GM12875 (cell line): ENCODE data around the gene TMPRSS6.

Source experiments
- H3K4me3 ChIP-seq: one replicate; pipeline ENCODE4 v1.5.1; 2011; ENCODE audit warnings: low read depth, low read length, control low read depth
- CTCF ChIP-seq: IDR thresholded peaks from 2 replicates; pipeline ENCODE4 v1.5.1; 2011; ENCODE audit warnings: low read depth, mild to moderate bottlenecking, control low read depth, inconsistent platforms, low read length, moderate library complexity, borderline replicate concordance; ENCODE audit not compliant: insufficient read depth

Gene TMPRSS6

GRCh38 chr22:37140686-37141323 is 31.3 kb upstream of the TMPRSS6 start:
- TF ChIP-seq CTCF = no peak
- H3K4me3 ChIP-seq = no peak overlapping the region

- peak; percentile 11; the same call in 1 of the 2 replicates for TF ChIP-seq CTCF
- no peak overlapping the region for H3K4me3 ChIP-seq
Observed at GRCh38 chr22:37139762-37140161, 30.2 kb upstream of the TMPRSS6 start.

- H3K4me3 ChIP-seq = no peak overlapping the region
- no peak for TF ChIP-seq CTCF
Observed at GRCh38 chr22:37138849-37139561, 29.5 kb upstream of the TMPRSS6 start.

- no peak for TF ChIP-seq CTCF
- H3K4me3 ChIP-seq = no peak overlapping the region
Observed at GRCh38 chr22:37137903-37138665, 28.6 kb upstream of the TMPRSS6 start.

- no peak overlapping the region for H3K4me3 ChIP-seq
- TF ChIP-seq CTCF = no peak
Observed at GRCh38 chr22:37137131-37137530, 27.6 kb upstream of the TMPRSS6 start.

GRCh38 chr22:37135023-37135422 is 25.5 kb upstream of the TMPRSS6 start:
- no peak overlapping the region for H3K4me3 ChIP-seq
- no peak for TF ChIP-seq CTCF
